Lung (tissue), 12 donors: ENCODE measurements around the gene COMMD1. TPM values are rescaled to one million over a fixed set of nuclear protein-coding genes. Genes with fewer than 3 reads are reported as not detected.
"Not testable (repeated sequence)": the region's sequence is repeated elsewhere in the genome, so short reads cannot be mapped to it uniquely, and the experiment has no call there.

Experiments used
- ATAC-seq: fragments of 200-7000 bp; cut with Tn5 transposase; one replicate; pipeline ENCODE4 v1.9.1; 2020; ENCODE audit warnings: moderate number of reproducible peaks; ENCODE audit not compliant: insufficient read depth, low FRiP score
- DNase-seq, 3 donors: peaks; one replicate each; pipeline ENCODE4 v3.0.0-alpha.2; 2013 to 2017
- H3K27ac ChIP-seq, 2 donors: one replicate each; pipeline ENCODE4 v1.5.1; 2013; ENCODE audit warnings: mild to moderate bottlenecking in 2 of 2, moderate library complexity in 2 of 2, control low read depth in 1 of 2, inconsistent platforms in 1 of 2, low read depth in 1 of 2, low read length in 1 of 2
- H3K27me3 ChIP-seq, 3 donors: one replicate each; pipeline ENCODE4 v1.5.1; 2013; ENCODE audit warnings: low read length in 2 of 3; ENCODE audit not compliant: control insufficient read depth in 3 of 3, insufficient read depth in 3 of 3
- H3K36me3 ChIP-seq, 4 donors: one replicate each; pipeline ENCODE4 v1.5.1; 2013; ENCODE audit warnings: low read length in 4 of 4, mild to moderate bottlenecking in 1 of 4, moderate library complexity in 1 of 4; ENCODE audit not compliant: control insufficient read depth in 4 of 4, insufficient read depth in 4 of 4
- H3K4me1 ChIP-seq, 5 donors: one replicate each; pipeline ENCODE4 v1.5.1; 2013; ENCODE audit warnings: low read length in 5 of 5, mild to moderate bottlenecking in 2 of 5, moderate library complexity in 1 of 5; ENCODE audit not compliant: control insufficient read depth in 5 of 5, insufficient read depth in 5 of 5
- H3K4me3 ChIP-seq: one replicate; pipeline ENCODE4 v1.5.1; 2013; ENCODE audit warnings: mild to moderate bottlenecking, control low read depth, moderate library complexity
- H3K9ac ChIP-seq, 2 donors: one replicate each; pipeline ENCODE4 v1.5.1; 2013; ENCODE audit warnings: low read length in 2 of 2, control low read depth in 1 of 2; ENCODE audit not compliant: insufficient read depth in 1 of 2
- H3K9me3 ChIP-seq, 4 donors: one replicate each; pipeline ENCODE4 v1.5.1; 2013; ENCODE audit warnings: low read length in 3 of 4, mild to moderate bottlenecking in 1 of 4, moderate library complexity in 1 of 4; ENCODE audit not compliant: control insufficient read depth in 4 of 4, insufficient read depth in 3 of 4
- WGBS, 2 donors: extraction: QIAGEN DNeasy Blood & Tissue Kit; methylation state at CpG; one replicate each; pipeline ENCODE4 v1.1.7; 2013; 5-methylcytosine and 5-hydroxymethylcytosine counted together
- polyA plus RNA-seq, 2 donors: library from polyadenylated mRNA; stranded (reverse); fragments of 200-250 nt; gene quantifications; one replicate each; pipeline ENCODE4 v1.2.1, GENCODE V29; 2013
- total RNA-seq, 2 donors: library from RNA; depleted of rRNA in 1 of 2; stranded (reverse); fragments of >200 nt in 1 of 2; gene quantifications; one replicate each; pipeline ENCODE4 v1.2.1, GENCODE V29; 2014 to 2021
- TF ChIP-seq, protein P1 (sequence below): IDR thresholded peaks from 2 replicates; pipeline ENCODE4 v1.5.1; 2012; ENCODE audit warnings: mild to moderate bottlenecking; ENCODE audit errors: control extremely low read depth, extremely low read depth
- donor health status: control.
- donor health status: control.
- donor health status: Bipolar disorder and iron deficiency.
- donor health status: healthy.
- donor health status: DM: yes; HTN: yes; CAD: no.

COMMD1 gene
- total and polyA plus RNA-seq, 4 donors, result 31.0 to 41.7 (median 35.2) TPM

DNA sequence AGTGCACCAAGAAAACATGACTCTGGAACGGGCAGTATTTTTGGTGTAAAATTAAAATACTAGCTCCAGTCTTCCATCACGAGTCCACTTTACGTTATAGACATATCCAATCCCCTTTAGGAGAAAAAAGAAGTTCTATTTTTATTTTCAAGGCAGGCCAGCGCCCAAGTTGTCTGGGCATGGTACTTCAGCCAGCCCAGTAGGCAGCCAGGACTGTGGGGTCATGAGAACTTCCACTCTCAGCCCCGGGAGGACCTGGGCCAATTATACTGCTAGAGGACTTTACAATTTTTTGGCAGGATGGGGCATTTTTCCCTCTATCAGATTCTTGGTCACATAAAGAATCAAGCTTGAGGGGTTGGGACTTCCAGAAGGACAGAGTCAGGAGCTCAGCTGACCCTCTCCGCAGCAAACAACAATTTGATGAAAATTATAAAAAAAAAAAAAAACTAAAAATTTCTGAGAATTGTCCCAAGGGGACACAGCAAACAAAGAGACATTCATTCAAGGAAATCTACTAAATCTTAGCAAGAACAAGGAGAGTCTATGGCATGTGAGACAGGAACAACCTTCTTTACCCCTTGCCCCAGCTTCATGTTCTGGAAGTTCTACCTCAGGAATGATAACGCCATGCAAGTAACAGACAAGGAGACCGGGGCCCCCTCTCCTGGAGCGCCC, 253.1 kb downstream of the COMMD1 start:
- 89 to 94% methylated on average over 9 of the region's 9 CpGs for WGBS, 2 donors
- H3K36me3 ChIP-seq, result peaks cover 0 to 3% (median 0%) of the 10 kb centered on the region in 4 donors
- peaks cover 0 to 33% (median 0%) of the 10 kb centered on the region in 5 donors for H3K4me1 ChIP-seq
- H3K27me3 ChIP-seq, result no peaks in the 10 kb centered on the region
- no peak overlapping the region for H3K9ac ChIP-seq
- DNase-seq (no peak), ATAC-seq (no peak)
- no peak overlapping the region for H3K4me3 ChIP-seq
- TF ChIP-seq, protein P1, sequence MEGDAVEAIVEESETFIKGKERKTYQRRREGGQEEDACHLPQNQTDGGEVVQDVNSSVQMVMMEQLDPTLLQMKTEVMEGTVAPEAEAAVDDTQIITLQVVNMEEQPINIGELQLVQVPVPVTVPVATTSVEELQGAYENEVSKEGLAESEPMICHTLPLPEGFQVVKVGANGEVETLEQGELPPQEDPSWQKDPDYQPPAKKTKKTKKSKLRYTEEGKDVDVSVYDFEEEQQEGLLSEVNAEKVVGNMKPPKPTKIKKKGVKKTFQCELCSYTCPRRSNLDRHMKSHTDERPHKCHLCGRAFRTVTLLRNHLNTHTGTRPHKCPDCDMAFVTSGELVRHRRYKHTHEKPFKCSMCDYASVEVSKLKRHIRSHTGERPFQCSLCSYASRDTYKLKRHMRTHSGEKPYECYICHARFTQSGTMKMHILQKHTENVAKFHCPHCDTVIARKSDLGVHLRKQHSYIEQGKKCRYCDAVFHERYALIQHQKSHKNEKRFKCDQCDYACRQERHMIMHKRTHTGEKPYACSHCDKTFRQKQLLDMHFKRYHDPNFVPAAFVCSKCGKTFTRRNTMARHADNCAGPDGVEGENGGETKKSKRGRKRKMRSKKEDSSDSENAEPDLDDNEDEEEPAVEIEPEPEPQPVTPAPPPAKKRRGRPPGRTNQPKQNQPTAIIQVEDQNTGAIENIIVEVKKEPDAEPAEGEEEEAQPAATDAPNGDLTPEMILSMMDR, result no peak
- H3K9me3 ChIP-seq, result peaks cover 0 to 4% (median 2%) of the 10 kb centered on the region in 4 donors
- no peak overlapping the region for H3K27ac ChIP-seq

DNA sequence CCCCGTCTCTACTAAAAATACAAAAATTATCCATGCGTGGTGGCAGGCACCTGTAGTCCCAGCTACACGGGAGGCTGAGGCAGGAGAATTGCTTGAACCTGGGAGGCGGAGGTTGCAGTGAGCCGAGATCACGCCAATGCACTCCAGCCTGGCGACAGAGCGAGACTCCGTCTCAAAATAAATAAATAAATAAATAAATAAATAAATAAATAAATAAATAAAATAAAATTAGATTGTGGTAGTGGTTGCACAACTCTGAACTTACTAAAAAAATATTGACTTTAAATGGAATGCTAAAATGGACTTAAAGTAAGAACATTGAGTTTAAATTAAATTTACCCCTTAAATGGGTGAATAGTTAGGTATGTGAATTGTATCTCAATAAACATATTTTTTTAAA, 255.2 kb downstream of the COMMD1 start:
- not testable (repeated sequence) for H3K4me3 ChIP-seq, H3K27me3 ChIP-seq, H3K36me3 ChIP-seq, DNase-seq, H3K27ac ChIP-seq, H3K9me3 ChIP-seq, ATAC-seq, H3K9ac ChIP-seq
- H3K4me1 ChIP-seq, result peaks cover 0 to 33% (median 0%) of the 10 kb centered on the region in 5 donors
- WGBS, 2 donors, result 98% methylated on average over 9 of the region's 9 CpGs

- Histone ChIP-seq H3K27ac (no peak overlapping the region), H3K9ac (no peak overlapping the region), H3K9me3 (no peaks in the 10 kb centered on the region), H3K27me3 (no peaks in the 10 kb centered on the region), H3K36me3 (no peaks in the 10 kb centered on the region), H3K4me1 (peaks cover 0 to 21% (median 0%) of the 10 kb centered on the region in 5 donors), H3K4me3 (no peak overlapping the region)
- ATAC-seq (no peak), DNase-seq (no peak)
- TF ChIP-seq, protein P1, result no peak
- 96% methylated on average over 3 of the region's 3 CpGs for WGBS, 2 donors
Measured at GRCh38 chr2:62163106-62163831, 257.8 kb downstream of the COMMD1 start.

DNA sequence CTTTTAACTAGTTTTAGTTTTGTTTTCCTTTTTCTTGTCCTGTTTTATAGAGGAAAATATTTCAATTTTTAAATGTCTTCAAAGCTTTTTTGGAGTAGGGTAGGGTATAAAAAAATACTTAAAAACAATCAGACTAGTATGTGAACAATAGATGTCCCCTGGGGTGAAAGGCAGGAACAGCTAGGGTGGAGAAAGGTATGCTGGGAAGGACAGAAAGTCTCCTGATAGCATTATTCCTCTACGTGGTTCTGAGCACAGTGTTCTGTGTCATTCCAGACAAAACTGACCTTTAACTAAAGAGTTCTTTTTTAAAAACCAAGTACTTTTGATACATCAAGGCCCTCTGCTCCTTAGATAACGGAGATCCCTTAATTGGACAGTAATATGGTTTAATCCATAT, 258.4 kb downstream of the COMMD1 start:
- Histone ChIP-seq H3K36me3 (no peaks in the 10 kb centered on the region), H3K27me3 (no peaks in the 10 kb centered on the region), H3K4me3 (no peak overlapping the region), H3K9ac (no peak overlapping the region), H3K27ac (no peak overlapping the region), H3K9me3 (no peaks in the 10 kb centered on the region), H3K4me1 (peaks cover 0 to 15% (median 0%) of the 10 kb centered on the region in 5 donors)
- no peak for DNase-seq
- TF ChIP-seq, protein P1, result no peak
- no peak for ATAC-seq
- 77 to 89% methylated on average over 2 of the region's 2 CpGs for WGBS, 2 donors
